ENCODE results near the gene NSD2.

The NSD2 gene

GRCh38 chr4:1883583-1883982 is 12.4 kb downstream of the NSD2 start:
- TF ChIP-seq CTCF (IDR thresholded peaks at IDR 0.05), result no peak

DNA sequence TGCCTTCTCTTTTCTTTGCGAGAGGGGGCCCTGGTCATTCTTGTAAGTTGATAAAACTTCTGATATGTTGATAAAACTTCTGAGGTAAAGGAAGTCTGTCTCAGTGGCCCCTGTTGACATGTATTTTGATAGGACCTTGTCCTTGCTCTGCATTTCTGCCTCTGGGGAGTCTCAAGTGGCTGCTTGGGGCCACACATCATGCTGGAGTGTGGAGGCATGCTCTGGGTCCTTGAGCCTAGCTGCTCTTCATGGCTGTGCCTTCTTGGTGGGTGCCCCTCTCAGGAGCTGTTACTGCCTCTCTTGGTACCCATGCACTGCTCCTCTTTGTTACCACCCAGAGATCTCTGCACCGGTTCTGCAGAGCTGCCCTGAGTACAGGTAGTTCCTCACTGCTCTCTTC is 14.2 kb downstream of the NSD2 start:
- TF ChIP-seq CTCF (IDR thresholded peaks at IDR 0.05), result no peak

DNA sequence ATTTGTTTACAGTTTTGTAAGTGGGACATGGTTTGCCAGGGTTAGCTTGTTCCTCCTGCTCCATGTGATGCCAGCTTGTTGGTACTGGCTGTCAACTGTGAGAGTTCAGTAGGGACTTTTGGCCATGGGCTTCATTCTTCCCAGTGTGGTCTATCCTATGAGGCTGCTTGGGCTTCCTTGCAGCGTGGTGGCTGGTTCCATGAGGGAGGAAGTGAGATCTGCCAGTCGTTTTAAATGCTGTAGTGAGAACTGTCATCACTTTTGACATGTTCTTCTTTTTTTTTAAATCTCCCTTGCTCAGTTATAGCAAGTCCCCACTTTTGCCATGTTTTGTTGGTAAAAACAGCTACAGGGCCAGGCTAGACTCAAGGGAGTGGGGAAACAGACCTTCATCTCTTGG is 15.9 kb downstream of the NSD2 start:
- no peak for TF ChIP-seq CTCF (IDR thresholded peaks at IDR 0.05)

GRCh38 chr4:1890979-1891570 is 19.9 kb downstream of the NSD2 start:
- TF ChIP-seq CTCF (IDR thresholded peaks at IDR 0.05), result no peak

GRCh38 chr4:1895971-1896657 is 24.9 kb downstream of the NSD2 start:
- no peak for TF ChIP-seq CTCF (IDR thresholded peaks at IDR 0.05)

- no peak for TF ChIP-seq CTCF (IDR thresholded peaks at IDR 0.05)
Observed at GRCh38 chr4:1896658-1896991, 25.4 kb downstream of the NSD2 start.

DNA sequence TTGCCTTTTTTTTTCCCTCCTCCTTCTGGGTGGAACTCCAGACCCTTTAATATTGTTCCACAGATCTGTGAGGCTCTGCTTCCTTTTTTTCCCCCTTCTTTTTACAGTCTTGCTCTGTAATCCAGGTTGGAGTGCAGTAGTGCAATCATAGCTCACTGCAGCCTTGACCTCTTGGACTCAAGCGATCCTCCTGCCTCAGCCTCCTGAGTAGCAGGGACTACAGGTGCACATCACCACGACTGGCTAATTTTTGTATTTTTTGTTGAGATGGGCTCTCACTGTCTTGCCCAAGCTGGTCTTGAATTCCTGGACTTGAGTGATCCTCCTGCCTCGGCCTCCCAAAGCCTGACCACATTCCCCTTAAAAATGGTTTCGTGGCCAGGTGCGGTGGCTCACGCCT is 26.8 kb downstream of the NSD2 start:
- TF ChIP-seq CTCF (IDR thresholded peaks at IDR 0.05), result no peak

- TF ChIP-seq CTCF (IDR thresholded peaks at IDR 0.05), result no peak
Observed at GRCh38 chr4:1898681-1899080, 27.5 kb downstream of the NSD2 start.
